GM06990 (cell line): ENCODE results near the gene VSIG10L.

Experiments
- DNase-seq: peaks from one replicate; pipeline ENCODE4 v3.0.0-alpha.2; 2011; ENCODE audit not compliant: insufficient read length; ENCODE audit errors: extremely low read depth
- H3K27me3 ChIP-seq: replicated peaks from 2 replicates; pipeline ENCODE4 v1.6.0; 2011; ENCODE audit warnings: low read length; ENCODE audit not compliant: control insufficient read depth, insufficient read depth
- H3K36me3 ChIP-seq: 2 replicates; pipeline ENCODE4 v1.5.1; 2011; ENCODE audit warnings: low read length; ENCODE audit not compliant: control insufficient read depth, insufficient read depth
- H3K4me3 ChIP-seq: replicated peaks from 2 replicates; pipeline ENCODE4 v1.5.1; 2011; ENCODE audit warnings: low read depth, mild to moderate bottlenecking, control low read depth, low read length
- CTCF ChIP-seq: IDR thresholded peaks from 2 replicates; pipeline ENCODE4 v1.5.1; 2011; ENCODE audit warnings: low read length, control low read depth, mild to moderate bottlenecking, inconsistent platforms; ENCODE audit not compliant: insufficient read depth, poor library complexity, severe bottlenecking

The VSIG10L gene

DNA sequence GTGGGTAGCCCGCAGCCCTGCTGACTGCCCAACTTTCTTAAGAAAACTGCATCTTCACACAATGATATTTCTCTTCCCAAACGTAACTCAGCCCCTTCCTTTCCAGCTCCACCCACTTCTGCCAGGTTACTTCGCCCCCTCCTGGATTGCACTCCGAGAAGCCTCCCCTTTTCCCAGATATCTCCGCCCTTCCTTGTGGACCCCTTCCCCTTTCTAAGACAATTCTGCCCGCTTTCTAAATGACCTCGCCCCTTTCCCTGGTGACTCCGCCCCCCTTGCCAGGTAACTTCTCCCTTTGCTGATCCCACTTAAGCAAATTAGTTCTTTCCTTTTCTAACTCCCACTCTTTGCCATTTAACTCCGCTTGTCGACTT, 2.6 kb downstream of the VSIG10L start:
- DNase-seq = no peak
- no peak for TF ChIP-seq CTCF
- no peaks in the 10 kb centered on the region for H3K36me3 ChIP-seq
- peak overlapping the region; percentile 78 for H3K4me3 ChIP-seq
- no peaks in the 10 kb centered on the region for H3K27me3 ChIP-seq

GRCh38 chr19:51338563-51339312, 3.2 kb downstream of the VSIG10L start:
- TF ChIP-seq CTCF = peak; percentile 92
- Histone ChIP-seq H3K4me3 (peak overlapping the region; percentile 78), H3K36me3 (no peaks in the 10 kb centered on the region), H3K27me3 (no peaks in the 10 kb centered on the region)
- DNase-seq = peak; percentile 88

DNA sequence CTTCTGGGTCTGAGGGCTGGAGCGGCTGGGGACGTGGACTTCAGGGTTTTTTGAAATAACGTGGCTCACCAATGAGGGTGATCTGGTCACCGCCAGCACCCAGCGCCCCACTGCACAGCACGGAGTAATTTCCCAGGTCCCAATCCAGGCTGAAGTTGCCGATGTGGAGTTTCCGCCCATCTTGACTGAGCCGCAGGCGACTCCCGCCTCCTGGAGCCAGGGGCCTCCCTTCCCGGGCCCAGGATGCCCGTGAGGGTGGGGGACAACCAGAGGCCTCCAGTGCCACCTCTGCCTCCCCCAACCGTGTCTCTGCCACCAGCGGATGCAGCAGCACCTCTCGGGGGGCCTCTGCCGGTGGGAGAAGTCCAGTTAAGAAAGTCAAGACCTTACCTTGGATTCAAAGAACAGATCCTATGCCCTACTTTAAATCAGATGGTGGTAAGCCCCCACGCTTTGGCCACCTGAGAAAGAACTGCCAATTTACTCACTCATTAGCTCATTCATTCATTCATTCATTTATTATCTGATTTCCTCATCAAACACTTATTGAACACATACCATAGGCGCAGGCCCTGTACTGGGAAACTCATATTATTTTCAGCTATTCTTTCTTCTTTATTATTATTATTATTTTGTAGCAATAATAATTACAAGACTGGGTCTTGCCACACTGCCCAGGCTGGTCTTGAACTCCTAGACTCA, 3.9 kb downstream of the VSIG10L start:
- no peaks in the 10 kb centered on the region for H3K27me3 ChIP-seq
- no peak overlapping the region for H3K4me3 ChIP-seq
- no peak for TF ChIP-seq CTCF
- no peak for DNase-seq
- no peaks in the 10 kb centered on the region for H3K36me3 ChIP-seq

GRCh38 chr19:51337141-51337860, 4.6 kb downstream of the VSIG10L start:
- H3K4me3 ChIP-seq = no peak overlapping the region
- TF ChIP-seq CTCF = no peak

GRCh38 chr19:51333836-51334460, 8.0 kb downstream of the VSIG10L start:
- no peak for TF ChIP-seq CTCF
- H3K4me3 ChIP-seq = no peak overlapping the region
- no peaks in the 10 kb centered on the region for H3K36me3 ChIP-seq
- H3K27me3 ChIP-seq = no peaks in the 10 kb centered on the region
- DNase-seq = no peak

More at GRCh38 chr19:51337141-51337860, 4.6 kb downstream of the VSIG10L start:
- H3K36me3 ChIP-seq = no peaks in the 10 kb centered on the region
- H3K27me3 ChIP-seq = no peaks in the 10 kb centered on the region
- DNase-seq = no peak
